SKM-1 treated with dmso at 0.1 percent for 144 hours (cell line): ENCODE data around the gene SULT1A1.
"Not testable (repeated sequence)": the region's sequence is repeated elsewhere in the genome, so short reads cannot be mapped to it uniquely, and the experiment has no call there.

Experiments used
- DNase-seq: peaks from one replicate; lab custom pipeline; 2025; ENCODE audit not compliant: unreplicated experiment; lab: John Stamatoyannopoulos, UW

The SULT1A1 gene

DNA sequence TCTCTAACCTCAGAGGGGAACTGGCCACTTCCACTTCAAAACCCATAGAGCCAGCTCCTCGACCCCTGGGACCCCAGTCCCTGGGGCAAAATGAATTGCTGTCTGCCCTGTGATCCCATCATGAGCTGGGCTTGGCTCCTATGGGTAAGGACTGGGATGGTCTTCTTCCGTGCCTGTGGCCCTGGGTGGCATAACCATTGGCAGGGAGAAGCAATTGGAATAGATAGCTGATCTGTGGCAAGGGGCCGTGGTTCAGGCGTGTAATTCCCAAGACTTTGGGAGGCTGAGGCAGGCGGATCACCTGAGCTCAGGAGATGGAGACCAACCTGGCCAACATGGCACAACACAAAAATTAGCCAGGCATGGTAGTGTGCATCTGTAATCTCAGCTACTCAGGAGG lies 17.3 kb downstream of the SULT1A1 start:
- no peak for DNase-seq

DNA sequence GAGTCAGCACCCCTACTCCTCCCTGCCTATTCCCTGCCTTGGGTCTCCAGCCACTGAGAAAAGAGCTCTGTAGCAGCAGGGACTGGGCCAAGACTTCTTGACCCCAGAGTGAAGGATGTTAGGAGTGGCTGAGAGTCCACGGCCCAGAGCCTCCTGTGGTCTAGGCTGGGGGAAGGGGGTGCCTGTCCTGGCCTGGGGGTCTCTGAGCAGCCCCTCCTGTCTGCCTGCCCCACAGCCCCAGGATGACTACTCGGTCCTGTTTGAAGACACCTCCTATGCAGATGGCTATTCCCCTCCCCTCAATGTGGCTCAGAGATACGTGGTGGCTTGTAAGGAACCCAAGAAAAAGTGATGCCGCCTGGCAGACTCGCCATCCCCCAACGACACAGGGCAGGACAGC lies 18.5 kb downstream of the SULT1A1 start:
- DNase-seq, result no peak

DNA sequence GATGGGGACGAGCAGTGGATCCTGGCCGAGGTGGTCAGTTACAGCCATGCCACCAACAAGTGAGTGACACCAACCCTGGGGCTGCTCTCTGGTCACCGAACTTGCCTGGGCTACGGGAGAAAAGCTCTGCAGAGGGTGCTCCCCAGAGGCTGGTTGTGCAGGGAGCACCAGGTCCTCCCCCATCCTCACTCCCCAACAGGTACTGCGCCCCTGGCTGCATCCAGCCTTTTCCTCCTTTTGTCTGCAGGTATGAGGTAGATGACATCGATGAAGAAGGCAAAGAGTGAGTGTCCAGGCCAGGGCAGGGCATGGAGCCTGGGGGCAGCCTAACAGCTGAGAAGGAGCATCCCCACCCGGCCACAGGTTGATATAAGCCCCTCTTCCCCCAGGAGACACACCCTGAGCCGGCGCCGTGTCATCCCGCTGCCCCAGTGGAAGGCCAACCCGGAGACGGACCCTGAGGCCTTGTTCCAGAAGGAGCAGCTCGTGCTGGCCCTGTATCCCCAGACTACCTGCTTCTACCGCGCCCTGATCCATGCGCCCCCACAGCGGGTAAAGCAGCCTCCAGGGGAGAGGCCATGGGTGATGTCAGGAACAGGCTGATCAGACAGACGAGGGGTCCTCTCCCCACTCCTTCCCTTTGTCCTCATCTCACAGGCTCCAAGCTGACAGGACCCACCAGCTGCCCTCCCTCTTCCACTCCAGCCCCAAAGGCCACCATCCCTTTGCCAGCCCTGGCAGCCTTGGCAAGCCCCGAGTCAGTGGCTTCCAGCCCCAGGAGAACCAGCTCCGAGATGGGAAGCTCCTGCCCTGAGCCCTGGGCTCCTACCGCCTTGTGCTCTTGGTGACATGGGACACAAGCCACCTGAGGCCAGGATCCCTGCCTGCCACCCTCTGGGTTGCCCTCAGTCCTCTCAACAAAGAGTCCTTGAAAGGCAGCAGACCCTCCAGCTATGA lies 19.2 kb downstream of the SULT1A1 start:
- no peak for DNase-seq

DNA sequence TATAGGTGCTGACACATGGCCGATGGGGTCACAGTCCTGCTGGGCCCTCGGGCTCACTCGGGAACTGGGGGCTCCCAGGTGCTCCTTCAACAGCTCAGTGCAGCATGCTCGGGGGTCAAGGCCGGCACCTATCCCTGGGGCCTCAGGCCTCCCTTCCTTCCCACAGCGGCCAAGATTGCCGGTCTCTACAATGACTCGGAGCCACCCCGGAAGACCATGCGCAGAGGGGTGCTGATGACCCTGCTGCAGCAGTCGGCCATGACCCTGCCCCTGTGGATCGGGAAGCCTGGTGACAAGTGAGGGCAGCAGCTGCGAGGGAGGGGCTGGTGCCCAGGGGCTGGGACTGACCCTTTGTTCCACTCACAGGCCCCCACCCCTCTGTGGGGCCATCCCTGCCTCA lies 19.9 kb downstream of the SULT1A1 start:
- no peak for DNase-seq

DNA sequence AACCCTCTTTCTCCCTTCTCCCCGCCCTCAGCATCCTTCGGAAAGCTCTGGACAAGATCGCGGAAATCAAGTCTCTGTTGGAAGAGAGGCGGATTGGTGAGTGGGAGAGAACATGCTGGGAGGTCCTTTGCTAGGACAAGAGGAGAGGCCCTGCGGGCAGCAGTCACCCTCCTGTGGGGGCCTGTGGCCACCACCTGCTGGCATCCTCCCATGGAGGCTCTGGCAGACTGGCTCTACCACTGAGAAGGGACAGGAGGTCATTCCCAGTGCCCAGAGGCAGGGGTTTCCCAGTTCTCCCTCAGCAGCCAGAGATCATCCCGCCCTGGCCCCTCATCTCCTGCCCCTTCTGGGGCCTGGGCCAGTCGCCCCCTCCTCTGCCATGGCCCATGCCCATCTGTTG lies 20.8 kb downstream of the SULT1A1 start:
- no peak for DNase-seq

DNA sequence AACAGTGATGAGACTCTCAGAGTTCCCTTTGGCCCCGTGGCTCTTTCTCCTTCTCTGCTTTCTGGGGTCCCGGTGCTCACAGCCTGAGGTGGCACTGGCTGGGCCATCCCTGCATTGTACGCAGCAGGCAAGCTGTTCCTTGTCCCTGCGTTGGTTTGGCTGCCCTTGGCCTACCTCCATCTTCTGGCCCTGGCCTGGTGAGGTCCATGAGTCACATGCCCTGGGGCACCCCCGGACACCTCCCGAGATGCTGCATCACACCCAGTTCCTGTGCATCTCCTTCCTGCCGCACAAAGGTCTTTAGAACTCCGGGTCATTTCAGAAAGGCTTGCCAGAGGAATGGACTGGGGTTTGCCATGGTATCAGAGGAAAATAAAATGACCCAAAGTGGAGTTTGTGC lies 22.5 kb downstream of the SULT1A1 start:
- no peak for DNase-seq

DNA sequence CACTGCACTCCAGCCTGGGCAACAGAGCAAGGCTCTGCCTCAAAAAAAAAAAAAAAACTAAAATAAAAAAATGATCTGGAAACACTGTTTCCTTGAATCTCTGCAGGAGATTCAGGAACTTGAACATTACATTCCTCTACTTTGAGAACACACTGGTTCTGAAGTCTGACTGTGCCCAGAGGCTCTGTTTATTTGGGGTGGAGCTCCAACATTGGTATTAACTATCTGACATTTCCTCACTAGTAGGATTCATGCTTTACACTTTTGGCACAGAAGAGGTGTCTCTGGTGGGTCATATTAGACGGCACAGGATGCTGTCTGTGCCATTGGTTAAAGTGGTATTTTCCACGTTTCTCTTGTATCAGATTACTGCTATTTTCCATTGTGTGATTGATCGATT lies 23.4 kb downstream of the SULT1A1 start:
- DNase-seq, result no peak

DNA sequence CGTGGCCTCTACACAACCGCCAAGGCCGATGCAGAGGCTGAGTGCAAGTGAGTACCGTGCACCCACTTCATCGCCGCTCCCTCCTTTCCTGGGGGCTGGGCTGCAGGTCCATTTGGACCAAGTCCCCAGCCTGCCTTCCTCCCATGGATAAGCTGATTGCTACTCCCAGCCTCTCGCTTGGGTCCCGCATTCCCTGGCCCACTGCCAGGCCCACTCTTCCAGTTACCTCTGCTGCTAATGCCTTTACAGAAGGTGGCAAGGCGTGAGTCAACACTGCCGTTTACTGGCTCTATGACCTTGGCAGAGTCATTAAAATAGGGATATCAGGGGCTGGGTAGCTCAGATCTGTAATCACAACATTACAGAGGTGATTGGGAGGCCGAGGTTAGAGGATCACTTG lies 24.2 kb downstream of the SULT1A1 start:
- no peak for DNase-seq

DNA sequence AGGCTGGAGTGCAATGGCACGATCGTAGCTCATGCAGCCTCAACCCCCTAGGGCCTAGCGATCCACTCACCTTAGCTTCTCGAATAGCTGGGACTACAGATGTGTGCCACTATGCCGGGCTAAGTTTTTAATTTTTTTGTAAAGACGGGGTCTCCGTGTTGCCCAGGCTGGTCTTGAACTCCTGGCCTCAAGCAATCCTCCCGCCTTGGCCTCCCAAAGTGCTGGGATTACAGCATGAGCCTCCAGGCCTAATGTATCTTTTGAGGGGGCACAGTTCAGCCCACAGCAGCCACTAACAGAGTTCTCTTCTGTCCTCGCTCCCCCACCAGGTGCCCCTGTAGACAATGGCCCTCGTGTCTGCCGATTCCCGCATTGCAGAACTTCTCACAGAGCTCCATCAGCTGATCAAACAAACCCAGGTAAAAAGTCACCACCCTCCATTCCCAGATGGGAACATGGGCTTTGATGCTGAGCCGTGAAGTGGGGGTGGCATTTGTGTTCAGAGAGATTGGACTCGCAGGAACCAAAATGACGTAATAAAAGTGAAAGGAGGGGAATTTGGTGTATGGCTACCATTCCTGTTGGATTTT lies 29.0 kb downstream of the SULT1A1 start:
- no peak for DNase-seq

DNA sequence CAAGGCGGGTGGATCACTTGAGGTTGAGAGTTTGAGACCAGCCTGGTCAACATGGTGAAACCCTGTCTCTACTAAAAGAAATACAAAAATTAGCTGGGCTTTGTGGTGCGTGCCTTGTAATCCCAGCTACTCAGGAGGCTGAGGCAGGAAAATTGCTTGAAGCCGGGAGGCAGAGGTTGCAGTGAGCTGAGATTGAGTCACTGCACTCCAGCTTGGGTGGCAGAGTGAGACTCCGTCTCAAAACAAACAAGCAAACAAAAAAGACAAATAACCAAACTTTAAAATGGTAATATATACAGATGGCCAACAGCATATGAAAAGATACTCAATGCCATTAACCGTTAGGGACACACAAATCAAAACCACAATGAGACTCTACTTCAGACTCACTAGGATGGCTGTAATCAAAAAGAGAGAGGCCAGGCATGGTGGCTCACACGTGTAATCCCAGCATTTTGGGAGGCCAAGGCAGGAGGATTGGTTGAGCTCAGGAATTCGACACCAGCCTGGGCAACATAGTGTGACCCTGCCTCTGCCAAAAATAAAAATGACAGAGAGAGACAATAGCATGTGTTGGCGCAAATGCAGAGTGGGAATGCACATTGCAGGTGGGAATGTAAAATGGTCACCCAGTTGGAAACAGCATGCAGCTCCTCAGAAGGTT lies 34.3 kb downstream of the SULT1A1 start:
- DNase-seq, result no peak

DNA sequence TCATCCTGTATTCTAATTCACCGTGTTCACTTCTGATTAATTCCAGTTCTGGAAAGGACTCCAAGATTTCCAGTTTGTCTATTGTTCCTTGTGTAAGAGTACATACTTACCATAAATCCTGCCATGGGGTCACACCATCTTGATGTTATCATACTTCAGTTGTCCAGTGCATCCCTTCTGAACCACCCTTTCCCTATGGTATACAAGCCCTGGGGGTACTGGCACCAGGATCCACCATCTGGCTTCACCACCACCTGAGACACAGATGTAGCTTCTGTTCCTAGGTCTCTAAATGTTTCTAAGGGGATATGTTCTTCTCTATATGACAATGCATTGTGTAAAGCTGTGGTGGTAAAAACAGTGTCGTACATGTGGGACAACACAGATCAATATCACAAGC lies 34.9 kb downstream of the SULT1A1 start:
- no peak for DNase-seq

DNA sequence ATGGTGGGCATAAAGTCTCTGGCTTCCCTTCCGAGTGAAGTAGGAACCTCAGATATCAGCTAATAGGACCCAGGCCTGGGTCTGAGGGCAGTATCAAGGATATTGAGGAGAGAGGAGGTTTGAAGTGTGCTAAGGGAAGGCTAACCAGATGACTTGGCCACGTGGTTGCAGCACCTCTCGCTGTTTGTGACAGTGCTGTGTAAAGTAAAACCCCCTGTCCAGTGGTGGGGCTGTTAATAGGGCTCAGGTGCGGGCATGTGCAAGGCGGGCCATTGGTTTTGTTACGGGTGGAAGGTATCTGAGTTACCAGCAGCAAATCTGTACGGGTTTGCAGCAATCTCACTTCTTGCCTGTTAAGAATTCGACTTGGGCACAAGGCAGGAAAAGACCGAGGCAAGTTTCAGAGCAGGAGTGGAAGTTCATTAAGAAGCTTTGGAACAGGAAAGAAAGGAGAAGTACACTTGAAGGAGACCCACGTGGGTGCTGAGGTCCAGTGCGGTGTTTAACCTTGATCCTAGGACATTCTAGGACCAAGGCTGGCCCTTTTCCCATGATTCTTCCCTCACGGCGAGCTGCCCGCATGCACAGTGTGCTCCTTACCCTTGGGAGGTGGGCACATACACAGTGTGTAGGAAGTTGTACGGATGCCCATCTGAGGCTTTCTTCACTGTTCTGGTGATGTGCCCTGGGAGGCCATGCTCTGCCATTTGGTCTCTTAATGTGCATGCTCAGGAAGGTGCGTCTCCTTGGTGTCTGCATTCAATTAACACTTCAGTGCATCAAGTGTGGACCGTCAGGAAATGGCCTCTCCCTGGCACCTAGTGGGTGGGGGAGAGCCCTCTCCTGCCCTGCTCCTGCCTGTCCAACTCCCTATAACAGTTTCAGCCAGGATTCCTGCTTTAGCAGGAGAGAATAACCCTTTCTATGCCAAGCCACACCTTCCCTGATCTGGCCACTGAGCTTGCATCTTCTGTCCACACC lies 35.8 kb downstream of the SULT1A1 start:
- no peak for DNase-seq

DNA sequence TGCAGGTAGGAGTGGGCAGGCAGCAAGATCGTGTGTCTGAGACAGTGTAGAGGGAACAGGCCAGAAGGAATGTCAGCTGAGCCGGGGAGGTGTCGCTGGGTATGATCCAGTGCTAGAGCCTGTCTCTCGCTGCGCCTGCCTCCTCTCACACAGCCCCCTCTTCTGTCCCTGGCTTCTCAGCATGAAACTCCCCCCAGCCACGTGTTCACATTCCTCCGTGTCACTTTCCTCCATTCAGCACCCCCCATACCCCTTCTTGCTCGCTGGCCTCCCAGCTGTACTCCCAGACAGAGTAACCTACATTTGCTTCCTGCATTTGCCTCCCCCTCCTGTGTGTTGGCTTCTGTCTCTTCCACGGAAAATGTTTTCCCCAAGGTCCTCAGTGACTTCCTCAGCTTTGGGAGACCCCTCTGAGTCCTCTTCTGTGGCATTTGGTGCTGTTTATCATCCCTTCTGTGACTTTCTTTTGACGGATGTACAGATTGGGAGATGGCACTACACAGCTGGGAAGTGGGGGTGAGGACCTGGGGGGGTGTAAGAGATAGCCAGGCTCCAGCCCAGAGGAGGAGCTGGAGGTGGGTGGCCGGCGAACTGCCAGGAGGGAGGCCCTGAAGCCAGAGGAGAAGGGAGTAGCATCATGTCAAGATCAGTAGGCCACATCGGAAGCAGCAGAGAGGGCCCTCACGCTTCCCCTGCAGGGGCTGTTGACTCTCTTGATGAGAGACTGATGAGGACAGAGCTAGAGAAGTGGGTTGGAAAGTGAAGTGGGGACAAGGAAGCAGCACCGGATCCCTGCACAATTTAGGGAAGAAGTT lies 36.9 kb downstream of the SULT1A1 start:
- DNase-seq, result no peak

DNA sequence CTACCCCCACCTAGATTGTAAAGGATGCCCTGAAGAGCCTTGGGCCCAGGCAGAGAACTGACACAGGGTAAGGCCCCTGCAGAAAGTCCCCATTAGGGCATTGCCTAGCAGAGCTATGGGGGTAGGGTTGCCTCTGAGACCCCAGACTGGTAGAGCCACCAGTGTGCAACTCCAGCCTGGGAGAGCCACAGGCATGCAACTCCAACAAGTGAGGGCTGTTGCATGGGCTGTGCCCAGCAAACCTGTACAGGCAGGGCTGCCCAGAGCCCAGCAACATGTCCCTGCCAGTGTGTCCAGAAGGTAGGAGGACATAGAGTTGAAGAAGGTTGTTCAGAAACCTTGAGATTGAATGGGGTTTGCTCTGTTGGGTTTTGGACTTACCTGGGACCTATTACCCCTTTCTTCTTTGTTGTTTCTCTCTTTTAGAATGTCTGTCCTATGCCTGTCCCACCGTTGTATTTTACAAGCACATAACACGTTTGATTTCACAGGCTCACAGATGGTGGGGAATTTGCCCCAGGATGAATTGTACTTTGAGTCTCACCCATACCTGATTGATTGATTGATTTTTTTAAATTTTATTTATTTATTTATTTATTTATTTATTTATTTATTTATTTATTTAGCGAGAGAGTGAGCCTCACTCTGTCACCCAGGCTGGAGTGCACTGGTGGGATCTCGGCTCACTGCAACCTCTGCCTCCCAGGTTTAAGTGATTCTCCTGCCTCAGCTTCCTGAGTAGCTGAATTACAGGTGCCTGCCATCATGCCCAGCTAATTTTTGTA lies 39.7 kb downstream of the SULT1A1 start:
- DNase-seq, result no peak

DNA sequence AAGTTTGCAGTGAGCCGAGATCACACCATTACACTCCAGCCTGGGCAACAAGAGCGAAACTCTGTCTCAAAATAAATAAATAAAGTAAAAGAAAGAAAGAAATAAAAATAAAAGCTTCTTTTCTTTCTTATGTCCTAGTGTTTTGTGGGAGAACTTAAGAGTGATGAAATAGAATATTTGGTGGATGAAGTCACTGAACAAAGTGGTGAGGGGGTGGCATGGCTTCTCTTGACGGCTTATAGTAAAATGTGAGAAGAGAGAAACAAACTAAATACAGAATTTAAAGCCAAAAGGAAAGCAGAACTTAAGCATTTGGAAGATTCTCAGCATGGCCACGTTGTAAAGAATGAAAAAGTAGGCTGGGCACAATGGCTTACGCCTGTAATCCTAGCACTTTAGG lies 40.8 kb downstream of the SULT1A1 start:
- no peak for DNase-seq

DNA sequence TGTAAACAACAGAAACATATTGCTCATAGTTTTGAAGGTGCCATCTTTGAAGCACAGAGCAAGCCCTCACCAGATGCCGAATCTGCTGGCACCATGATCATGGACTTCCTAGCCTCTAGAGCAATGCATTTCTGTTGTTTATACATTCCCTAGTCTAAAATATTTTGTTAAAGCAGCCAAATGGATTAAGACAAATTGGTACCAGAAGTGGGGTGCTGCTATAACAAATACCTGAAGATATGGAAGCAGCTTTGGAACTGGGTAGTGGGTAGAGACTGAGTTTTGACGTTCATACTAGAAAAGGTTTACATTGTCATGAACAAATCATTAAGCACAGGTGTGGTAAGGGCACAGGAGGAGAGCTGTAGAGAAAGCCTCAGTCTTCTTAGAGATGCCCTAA lies 42.6 kb downstream of the SULT1A1 start:
- DNase-seq, result no peak

DNA sequence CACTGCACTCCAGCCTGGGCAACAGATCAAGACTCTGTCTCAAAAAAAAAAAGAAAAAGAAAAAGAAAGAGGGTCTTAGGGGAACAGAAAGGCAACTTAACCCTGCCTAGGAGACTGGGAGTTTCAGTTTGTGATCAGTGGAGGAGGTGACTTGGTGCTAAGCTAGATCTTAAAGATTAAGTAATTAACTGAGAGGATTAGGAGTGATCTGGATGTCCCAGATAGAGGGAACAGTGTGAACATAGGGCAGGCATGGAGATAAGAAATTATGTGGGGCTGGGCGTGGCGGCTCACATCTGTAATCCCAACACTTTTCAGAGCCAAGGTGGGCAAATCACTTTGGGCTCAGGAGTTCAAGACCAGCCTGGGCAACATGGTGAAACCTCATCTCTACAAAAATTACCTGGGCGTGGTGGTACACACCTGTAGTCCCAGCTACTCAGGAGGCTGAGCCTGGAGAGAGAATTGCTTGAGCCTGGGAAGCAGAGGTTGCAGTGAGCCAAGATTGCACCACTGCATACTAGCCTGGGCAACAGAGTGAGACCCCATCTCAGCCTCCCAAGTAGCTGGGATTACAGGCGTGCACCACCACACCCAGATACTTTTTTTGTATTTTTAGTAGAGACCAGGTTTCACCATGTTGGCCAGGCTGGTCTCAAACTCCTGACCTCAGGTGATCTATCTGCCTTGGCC lies 43.5 kb downstream of the SULT1A1 start:
- DNase-seq, result not testable (repeated sequence)

DNA sequence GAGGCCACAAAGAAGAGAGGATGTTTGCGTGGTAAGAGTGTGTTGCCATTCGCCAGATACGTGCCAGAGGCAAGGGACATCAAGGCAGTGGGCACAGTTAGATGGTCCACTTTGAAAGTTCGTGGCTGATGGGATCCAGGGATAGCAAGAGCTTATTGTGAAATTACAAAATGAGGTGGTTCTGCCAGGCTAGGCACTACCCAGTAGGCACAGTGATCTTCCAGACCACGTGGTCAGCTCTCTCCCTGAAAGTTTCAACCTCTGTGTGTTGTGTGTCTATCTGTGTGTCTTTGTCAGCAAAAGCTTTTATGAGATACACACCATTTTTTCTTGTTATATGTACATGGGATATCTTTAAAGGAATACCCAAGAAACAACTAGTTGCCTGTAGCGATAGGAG lies 46.6 kb downstream of the SULT1A1 start:
- DNase-seq, result no peak

DNA sequence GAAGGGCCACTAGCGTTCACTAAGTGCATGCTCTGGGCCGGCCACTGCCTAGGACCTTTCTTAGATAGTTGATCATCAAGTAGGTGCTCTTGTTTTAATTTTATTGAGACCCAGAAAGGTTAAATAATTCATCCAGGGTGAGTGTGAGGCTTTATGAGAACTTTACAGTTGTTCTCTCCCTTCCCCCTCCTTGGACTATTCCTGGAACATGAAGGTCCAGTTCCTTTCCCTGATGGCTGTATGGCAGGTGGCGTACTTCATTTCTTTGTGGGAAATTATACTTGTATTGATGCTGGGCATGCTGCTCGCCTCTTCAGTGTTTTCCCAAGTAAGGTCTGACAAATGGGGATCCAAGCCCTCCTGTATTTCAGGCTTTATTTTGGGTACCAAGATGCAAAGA lies 47.6 kb downstream of the SULT1A1 start:
- DNase-seq, result no peak
